Measurements from ENCODE around the gene AQP5.
"Not testable (repeated sequence)": the region's sequence is repeated elsewhere in the genome, so short reads cannot be mapped to it uniquely, and the experiment has no call there.

AQP5 gene

DNA sequence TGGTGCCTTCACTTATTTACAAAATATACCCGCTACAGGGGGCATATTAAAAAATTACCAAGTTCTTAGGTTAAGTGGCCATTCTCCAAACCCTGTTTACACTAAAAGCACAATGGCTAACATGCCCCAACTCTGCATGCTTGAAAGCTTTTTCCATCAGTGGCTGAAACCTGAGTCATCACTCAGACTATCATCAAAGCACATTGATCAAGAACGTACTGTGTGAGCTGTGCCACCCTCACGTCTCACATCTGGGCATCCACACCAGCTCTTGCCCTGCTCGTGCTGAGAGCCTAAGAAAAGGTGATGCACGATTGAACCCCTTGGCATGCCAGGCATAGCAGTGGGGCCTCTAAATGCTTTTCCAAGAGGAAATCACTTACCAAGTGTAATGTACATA lies 24.3 kb downstream of the AQP5 start:
- DNase-seq (ENCODE audit: low read depth in 1 of 2, low spot score in 1 of 2): no peak
- Histone ChIP-seq H3K4me3 (replicated peaks; ENCODE audit: insufficient read depth, low read length) (no peak overlapping the region), H3K27me3 (ENCODE audit: insufficient read depth, poor library complexity, severe bottlenecking) (no peaks in the 10 kb centered on the region), H3K27ac (replicated peaks) (no peak overlapping the region)
- TF ChIP-seq POLR2AphosphoS5 (IDR thresholded peaks at IDR 0.05; ENCODE audit: low read depth): no peak
- TF ChIP-seq SPI1 (IDR thresholded peaks at IDR 0.05; ENCODE audit: borderline replicate concordance, low read depth): no peak
- TF ChIP-seq REST (IDR thresholded peaks at IDR 0.05; ENCODE audit: insufficient replicate concordance, low read depth): no peak
- TF ChIP-seq, protein P1, sequence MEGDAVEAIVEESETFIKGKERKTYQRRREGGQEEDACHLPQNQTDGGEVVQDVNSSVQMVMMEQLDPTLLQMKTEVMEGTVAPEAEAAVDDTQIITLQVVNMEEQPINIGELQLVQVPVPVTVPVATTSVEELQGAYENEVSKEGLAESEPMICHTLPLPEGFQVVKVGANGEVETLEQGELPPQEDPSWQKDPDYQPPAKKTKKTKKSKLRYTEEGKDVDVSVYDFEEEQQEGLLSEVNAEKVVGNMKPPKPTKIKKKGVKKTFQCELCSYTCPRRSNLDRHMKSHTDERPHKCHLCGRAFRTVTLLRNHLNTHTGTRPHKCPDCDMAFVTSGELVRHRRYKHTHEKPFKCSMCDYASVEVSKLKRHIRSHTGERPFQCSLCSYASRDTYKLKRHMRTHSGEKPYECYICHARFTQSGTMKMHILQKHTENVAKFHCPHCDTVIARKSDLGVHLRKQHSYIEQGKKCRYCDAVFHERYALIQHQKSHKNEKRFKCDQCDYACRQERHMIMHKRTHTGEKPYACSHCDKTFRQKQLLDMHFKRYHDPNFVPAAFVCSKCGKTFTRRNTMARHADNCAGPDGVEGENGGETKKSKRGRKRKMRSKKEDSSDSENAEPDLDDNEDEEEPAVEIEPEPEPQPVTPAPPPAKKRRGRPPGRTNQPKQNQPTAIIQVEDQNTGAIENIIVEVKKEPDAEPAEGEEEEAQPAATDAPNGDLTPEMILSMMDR (IDR thresholded peaks at IDR 0.05; ENCODE audit: insufficient read depth, low read length): no peak
- no peak for TF ChIP-seq GABPA (IDR thresholded peaks at IDR 0.05; ENCODE audit: low read depth)

DNA sequence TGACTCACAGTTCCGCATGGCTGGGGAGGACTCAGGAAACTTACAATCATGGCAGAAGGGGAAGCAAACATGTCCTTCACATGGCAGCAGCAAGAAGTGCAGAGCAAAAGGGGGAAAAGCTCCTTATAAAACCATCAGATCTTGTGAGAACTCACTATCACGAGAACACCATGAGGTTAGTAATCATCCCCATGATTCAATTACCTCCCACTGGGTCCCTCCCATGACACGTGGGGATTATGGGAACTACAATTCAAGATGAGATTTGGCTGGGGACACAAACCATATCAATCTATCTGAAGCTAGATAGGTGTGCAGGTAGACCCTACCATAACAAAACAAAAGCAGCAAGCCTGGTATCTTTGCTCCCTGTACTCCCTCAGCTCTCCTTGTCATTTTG lies 24.8 kb downstream of the AQP5 start:
- H3K27me3 ChIP-seq (ENCODE audit: insufficient read depth, poor library complexity, severe bottlenecking); H3K27ac ChIP-seq (replicated peaks); DNase-seq (ENCODE audit: low read depth in 1 of 2, low spot score in 1 of 2); H3K4me3 ChIP-seq (replicated peaks; ENCODE audit: insufficient read depth, low read length): not testable (repeated sequence)

DNA sequence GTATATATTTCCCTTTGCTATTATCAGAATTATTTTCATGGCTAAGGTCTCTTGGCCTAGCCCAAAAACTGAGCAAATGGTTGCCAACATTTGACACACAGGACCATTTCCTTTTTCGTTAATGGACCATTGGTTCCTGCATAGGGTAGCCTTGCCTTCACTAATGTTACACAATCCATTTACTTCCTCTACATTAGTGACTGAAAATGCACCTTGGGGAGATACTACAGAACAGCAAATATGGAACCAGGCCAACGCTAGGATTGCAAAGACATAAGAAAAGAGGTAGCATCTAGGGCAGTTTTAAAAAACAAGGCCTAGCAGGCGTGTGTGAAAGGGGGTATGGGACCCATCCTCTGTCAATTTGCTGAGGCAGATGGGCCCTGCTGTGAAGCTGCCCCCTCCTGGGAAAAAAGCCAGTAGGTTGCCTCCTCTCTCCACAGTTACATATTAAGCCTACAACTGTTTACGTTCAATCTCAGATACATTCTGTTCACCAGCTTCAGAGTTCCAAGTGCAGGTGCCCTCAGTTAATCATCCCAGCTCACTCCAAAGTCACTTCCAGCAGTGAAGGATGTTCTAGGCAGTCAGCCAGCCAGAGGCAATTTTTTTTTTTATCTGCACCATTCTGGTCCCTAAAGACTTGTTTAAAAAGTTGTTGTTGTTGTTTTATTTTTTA lies 26.1 kb downstream of the AQP5 start:
- peak; percentile 27; the same call in 1 of the 2 replicates for TF ChIP-seq POLR2AphosphoS5 (IDR thresholded peaks at IDR 0.05; ENCODE audit: low read depth)
- TF ChIP-seq GABPA (IDR thresholded peaks at IDR 0.05; ENCODE audit: low read depth): no peak
- TF ChIP-seq, protein P1 (IDR thresholded peaks at IDR 0.05; ENCODE audit: insufficient read depth, low read length): no peak
- TF ChIP-seq SPI1 (IDR thresholded peaks at IDR 0.05; ENCODE audit: borderline replicate concordance, low read depth): peak; percentile 48; the same call in 1 of the 2 replicates
- no peak for TF ChIP-seq REST (IDR thresholded peaks at IDR 0.05; ENCODE audit: insufficient replicate concordance, low read depth)
- H3K27me3 ChIP-seq (ENCODE audit: insufficient read depth, poor library complexity, severe bottlenecking): no peaks in the 10 kb centered on the region
- peak overlapping the region; percentile 30 for H3K27ac ChIP-seq (replicated peaks)
- H3K4me3 ChIP-seq (replicated peaks; ENCODE audit: insufficient read depth, low read length): no peak overlapping the region
- peak in 1 of 2 experiments; percentile 89 for DNase-seq (ENCODE audit: low read depth in 1 of 2, low spot score in 1 of 2)

- not testable (repeated sequence) for DNase-seq (ENCODE audit: low read depth in 1 of 2, low spot score in 1 of 2); H3K4me3 ChIP-seq (replicated peaks; ENCODE audit: insufficient read depth, low read length); H3K27me3 ChIP-seq (ENCODE audit: insufficient read depth, poor library complexity, severe bottlenecking); H3K27ac ChIP-seq (replicated peaks)
Measured at GRCh38 chr12:49989400-49989799, 27.7 kb downstream of the AQP5 start.

DNA sequence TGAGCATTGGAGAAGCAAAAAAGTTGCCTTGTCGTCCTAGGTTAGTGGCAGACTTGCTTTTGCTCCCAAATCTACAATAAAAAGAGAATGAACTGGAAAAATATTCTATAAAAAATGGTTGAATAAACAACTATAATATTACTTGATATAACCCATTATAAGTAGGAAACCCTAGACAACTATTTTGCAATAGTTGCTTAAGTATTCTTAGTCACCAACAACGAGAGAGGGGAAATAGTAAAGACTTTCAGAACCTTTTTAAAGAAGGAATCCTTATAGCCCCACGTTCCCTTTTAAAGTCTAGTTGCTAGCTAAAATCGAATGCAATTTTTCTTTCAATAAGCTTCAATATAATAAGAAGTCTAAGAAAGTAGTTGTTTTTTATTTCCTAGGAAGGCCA lies 28.6 kb downstream of the AQP5 start:
- no peak overlapping the region for H3K4me3 ChIP-seq (replicated peaks; ENCODE audit: insufficient read depth, low read length)
- H3K27me3 ChIP-seq (ENCODE audit: insufficient read depth, poor library complexity, severe bottlenecking): no peaks in the 10 kb centered on the region
- TF ChIP-seq SPI1 (IDR thresholded peaks at IDR 0.05; ENCODE audit: borderline replicate concordance, low read depth) (no peak), REST (IDR thresholded peaks at IDR 0.05; ENCODE audit: insufficient replicate concordance, low read depth) (no peak), GABPA (IDR thresholded peaks at IDR 0.05; ENCODE audit: low read depth) (no peak), POLR2AphosphoS5 (IDR thresholded peaks at IDR 0.05; ENCODE audit: low read depth) (no peak)
- TF ChIP-seq, protein P1 (IDR thresholded peaks at IDR 0.05; ENCODE audit: insufficient read depth, low read length): no peak
- DNase-seq (ENCODE audit: low read depth in 1 of 2, low spot score in 1 of 2): peak in 1 of 2 experiments; percentile 41
- H3K27ac ChIP-seq (replicated peaks): peak overlapping the region; percentile 12; the same call in 1 of the 2 replicates

Data from HL-60 (cell line).